CD1c-positive myeloid dendritic cell (primary cell): ENCODE measurements around the gene LIPG.

Source experiments
- DNase-seq: peaks from one replicate; pipeline ENCODE4 v3.0.0-alpha.2; 2016; ENCODE audit errors: extremely low spot score

Gene LIPG

DNA sequence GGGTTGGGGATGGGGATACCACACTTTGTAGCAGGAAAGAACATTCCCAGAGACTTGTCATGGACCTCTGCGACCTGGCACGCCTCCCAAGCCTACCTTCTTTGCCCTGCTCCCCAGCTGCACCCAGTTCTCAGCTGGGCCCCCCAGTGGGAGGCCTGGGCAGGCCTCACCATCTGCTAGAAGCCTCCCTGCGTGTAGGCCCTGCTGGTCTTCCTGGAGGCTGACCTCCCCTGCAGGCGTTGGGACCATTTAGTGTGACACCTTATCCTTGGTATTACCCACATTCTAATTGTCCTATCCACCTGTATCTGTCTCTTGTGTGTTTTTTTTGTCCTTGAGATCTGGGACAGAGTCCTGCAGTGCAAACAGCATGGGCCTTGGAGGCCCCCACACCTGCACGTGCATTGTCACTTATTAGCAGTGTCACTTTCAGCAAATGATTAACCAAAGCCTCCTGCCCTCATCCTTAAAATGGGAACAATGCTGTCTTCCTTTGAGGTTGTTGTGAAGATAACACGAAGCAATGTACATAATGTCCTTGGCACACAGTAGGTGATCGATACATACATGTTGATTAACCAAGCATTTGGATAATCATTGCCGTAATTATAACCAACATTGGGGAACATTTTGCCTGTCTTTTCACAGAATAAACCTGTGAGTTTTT lies 77.2 kb downstream of the LIPG start:
- DNase-seq = no peak

DNA sequence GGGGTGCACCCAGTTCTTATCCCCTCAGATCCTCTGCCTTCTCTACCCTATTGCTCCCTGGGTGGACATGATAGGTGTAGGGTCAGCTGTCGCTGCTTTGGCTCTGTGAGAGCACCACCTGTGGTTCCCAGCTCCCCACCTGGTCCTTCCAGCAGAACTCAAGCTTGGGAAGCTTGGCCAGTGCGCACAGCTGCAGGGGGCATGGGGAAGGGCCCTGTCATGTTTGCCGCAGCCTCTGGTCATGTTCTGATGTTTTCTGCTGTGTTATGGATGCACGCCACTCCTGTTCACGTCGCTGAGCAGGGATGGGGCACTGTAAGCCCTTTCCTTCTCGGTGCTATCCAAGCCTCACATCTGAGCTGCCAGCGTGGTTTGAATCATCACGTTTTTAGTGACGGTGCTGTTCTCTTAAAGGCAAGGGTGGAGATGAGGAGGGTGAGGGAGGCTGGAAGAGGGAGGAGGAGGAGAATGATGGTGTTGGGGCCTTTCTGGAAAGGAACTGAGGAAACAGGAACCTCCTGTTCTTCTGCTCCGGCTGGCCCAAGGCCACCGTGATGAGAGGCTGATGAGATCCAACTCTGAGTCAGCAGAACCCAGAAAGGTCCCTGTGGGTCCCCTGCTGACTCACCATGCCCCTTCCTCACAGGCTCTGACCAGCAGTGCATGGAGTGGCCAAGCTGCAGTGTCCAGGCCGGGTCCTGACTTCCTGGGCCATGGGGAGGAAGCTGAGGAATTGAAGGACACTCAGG lies 78.0 kb downstream of the LIPG start:
- no peak for DNase-seq

DNA sequence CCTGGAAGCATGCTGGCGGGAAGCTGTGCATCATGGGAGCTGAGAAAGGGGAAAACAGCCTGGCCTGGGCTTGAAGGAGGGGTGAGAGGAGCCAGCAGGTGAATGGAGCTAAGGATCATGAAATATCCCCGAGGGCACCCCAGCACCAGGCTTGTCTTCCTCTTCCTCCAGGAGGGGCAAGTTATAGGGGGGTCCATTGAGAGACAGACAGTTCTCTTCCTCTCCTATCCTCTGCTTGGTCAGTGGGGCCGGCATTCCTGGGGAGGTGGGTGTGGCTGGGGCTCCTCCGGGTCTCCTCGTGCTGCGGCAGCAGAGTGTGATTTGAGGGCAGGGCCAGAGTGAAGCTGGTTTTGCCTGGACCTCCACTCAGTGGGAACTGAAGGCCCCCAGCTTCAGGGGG lies 78.9 kb downstream of the LIPG start:
- no peak for DNase-seq

DNA sequence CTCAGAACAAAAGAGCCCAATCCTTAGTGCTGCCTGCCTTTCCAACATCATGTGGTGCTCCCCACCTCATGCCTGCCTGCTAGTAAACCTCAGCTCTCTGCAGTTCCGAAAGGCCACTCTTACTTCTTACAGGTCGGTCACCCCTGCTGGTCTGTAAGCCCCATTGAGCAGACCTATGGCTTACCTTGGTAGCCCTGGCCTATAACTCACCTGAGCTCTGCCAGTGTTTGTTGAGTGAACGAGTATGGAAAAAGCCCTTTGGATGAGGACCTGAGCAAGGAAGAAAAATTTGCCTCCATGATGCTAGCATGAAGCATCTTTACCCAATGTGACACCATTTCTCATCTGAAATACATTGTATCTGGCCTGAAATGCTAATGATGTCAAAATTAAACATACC lies 83.3 kb downstream of the LIPG start:
- no peak for DNase-seq

DNA sequence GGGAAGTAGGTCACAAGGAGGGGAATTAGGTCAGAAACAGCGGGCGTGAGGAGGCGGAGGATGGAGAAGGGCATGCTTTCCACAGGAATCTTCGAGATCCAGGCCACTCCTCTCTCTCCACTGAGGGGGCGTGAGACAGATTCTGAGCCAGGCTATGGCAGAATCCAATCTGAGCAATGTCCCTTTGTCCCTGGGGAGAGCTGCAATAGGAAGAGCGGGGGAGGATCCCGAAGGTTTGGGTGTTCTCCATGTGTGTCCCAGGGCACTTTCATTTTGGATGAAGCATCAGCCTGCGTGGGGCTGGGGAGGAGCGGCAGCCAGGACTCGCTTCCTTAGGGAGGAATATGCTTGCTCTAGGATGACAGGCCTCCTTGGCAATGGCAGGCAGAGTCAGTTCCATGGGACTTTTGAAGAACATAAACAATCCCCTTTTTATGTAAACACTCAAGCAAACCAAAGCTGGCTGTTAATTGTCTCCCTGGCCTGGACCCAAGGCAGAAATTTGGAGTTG lies 84.0 kb downstream of the LIPG start:
- DNase-seq = no peak

DNA sequence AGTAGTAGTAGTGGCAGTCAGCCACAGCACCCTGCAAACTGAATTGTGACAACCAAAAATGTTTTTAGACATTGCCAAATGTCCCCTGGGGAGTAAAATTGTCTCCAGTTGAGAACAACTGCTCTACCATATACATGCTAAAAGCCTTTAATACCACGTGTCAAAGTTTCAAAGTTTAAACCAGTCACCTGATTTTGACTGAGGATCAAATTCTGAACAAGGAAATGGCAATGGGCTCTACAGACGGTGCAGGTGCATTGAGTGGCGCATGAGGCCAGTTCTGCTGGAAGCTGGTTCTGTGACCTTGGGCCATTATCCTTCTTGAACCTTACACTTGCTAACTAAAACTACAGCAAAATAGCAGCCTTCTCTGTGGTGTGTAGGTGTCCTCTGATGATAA lies 85.0 kb downstream of the LIPG start:
- DNase-seq = no peak

DNA sequence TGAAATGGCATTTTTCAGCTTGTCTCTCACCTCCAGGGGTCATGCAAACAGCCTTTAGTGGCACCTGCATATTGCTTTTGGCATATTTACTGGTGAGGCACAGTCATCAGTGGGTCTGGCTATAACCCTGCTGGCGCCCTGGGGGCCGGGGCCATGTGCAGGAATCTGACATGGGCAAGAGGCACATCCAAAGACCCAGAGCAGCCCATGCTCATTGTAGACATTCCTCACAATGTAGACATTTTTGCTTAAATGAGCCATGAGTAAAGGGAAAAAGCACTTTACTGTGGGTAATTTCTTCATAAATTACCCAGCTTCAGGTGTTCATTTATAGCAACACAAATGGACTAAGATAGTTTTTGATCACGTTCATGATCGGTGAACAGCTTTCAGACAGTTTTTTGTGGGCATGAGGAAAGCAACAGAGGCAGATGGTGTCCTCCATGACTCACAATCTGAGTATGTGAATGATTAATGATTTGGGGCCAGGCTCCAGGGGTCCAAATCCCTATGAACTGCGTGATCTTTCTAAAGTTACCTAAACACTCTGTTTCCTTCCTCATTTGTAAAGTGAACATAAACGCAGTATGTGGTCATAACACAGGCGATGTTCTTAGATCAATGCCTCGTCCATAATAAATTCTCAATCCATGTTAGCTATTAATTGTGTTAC lies 85.8 kb downstream of the LIPG start:
- no peak for DNase-seq

DNA sequence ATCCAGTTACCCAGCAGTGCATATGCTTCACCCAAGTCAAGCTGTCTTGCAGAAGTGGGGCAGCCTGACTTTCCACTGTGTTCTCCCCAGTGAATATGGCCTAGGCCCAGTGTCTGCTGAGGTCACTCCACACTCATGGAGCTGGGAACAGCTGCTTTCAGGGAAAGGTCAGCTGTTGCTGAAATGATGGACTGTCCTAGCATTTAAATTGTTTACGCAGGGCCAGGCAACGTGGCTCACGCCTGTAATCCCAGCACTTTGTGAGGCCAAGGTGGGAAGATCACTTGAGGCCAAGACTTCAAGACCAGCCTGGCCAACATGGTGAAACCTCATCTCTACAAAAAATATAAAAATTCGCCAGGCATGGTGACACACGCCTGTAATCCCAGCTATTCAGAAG lies 86.5 kb downstream of the LIPG start:
- DNase-seq = no peak
